Heart left ventricle (tissue), 13 donors: ENCODE results near the gene SLC22A23.

Experiments
- CTCF ChIP-seq, 12 donors: fragments of 200-600 bp; sonication (generic) in 4 of 12; IDR thresholded peaks; one replicate each; pipeline versions ENCODE4 v1.5.0 to v1.8.0; 2018 to 2022; ENCODE audit warnings: antibody characterized with exemption in 12 of 12, mild to moderate bottlenecking in 5 of 12
- POLR2A ChIP-seq, 2 donors: fragments of 450-650 bp; IDR thresholded peaks; one replicate each; pipeline ENCODE4 v1.6.1; 2017; ENCODE audit warnings: antibody characterized with exemption in 2 of 2, mild to moderate bottlenecking in 2 of 2, moderate library complexity in 2 of 2
- donor health status: ischemic (EF 13 %, LVEDD 7.1; RV severe dilation, severe dysfunction).
- donor health status: DM: no; HTN: yes; CAD: no.
- donor health status: DM: no; HTN: no; CAD: no.
- donor health status: ischemic (EF 25% LVEDD 6.9; RV normal size, moderate dysfunction).
- donor health status: ischemic (EF 25% LVEDD 5.7; RV mildly dilated, moderate dysfunction).
- donor health status: ischemic (EF 35%, LVEDD 5.7; RV mildly dilated, moderate dysfunction).
- donor health status: nonischemic (EF 11% LVEDD 7.7; RV severe dilation, severe dysfunction).
- donor health status: DM: yes; HTN: yes; CAD: no.
- donor health status: PGD.
- donor health status: ischemic (EF 29% LVEDD 5.4; RV normal size, mild dysfunction).
- donor health status: nonischemic (EF 23%, LVEDD 6.1; RV moderate dilation, normal function).

DNA sequence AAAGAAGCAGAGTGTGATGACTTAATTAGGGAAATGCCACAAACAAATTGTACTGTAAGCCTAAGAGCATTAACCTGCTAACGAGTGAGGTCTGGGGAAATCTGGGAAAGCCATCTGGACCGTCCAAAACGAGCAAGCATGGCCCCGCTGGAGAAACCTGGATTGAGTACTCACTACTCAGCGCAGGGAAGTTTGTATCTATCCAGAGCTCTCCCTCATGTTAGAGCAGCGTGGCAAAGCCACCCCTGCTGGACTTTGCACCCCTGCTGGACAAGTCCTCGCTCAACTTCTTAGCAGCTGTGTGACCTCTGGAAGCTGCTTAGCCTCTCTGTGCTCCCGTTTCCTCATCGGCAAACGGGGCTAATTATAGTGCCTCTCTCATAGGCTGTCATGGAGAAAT is 160.8 kb downstream of the SLC22A23 start:
- TF ChIP-seq CTCF (IDR thresholded peaks at IDR 0.05) (no peak), POLR2A (IDR thresholded peaks at IDR 0.05) (no peak)
